K562 treated with DMSO at 1 percent for 48 hours (cell line): ENCODE data around the gene ZIM2. TPM values are rescaled to one million over a fixed set of nuclear protein-coding genes. Genes with fewer than 3 reads are reported as not detected.

Source experiments
- total RNA-seq: library from RNA; unstranded; fragments of 300-600 nt; gene quantifications from 2 replicates; pipeline ENCODE4 v1.2.3, GENCODE V29; 2022; ENCODE audit warnings: low replicate concordance; ENCODE audit errors: extremely low read depth

ZIM2 gene
- total RNA-seq = not detected in 2 replicates

GRCh38 chr19:56840451-56841192 lies at the start of gene ZIM2, which contains the start of gene PEG3:
Gene ZIM2 (minus strand): TSS chr19:56840726. CDS start chr19:56824277, 16,449 bp downstream.
Gene PEG3 (minus strand): TSS chr19:56840726. CDS start chr19:56824655, 16,071 bp downstream.

Other genes with a start within 250 kb of the ZIM2 start
- gene ZNF71, start 245.4 kb downstream of the ZIM2 start, total RNA-seq = not detected in 2 replicates
- gene SMIM17, start 197.6 kb downstream of the ZIM2 start, total RNA-seq = not detected in 2 replicates
- gene ZNF835, start 169.0 kb downstream of the ZIM2 start, total RNA-seq = not detected in 2 replicates
- gene PEG3, start within 50 bp of the ZIM2 start, total RNA-seq = not detected in 2 replicates